ENCODE measurements around the gene SPINDOC. TPM values are rescaled to one million over a fixed set of nuclear protein-coding genes. Genes with fewer than 3 reads are reported as not detected.

SPINDOC gene
- total RNA-seq, 1 donor from 2014 or later, result 14.3 TPM

DNA sequence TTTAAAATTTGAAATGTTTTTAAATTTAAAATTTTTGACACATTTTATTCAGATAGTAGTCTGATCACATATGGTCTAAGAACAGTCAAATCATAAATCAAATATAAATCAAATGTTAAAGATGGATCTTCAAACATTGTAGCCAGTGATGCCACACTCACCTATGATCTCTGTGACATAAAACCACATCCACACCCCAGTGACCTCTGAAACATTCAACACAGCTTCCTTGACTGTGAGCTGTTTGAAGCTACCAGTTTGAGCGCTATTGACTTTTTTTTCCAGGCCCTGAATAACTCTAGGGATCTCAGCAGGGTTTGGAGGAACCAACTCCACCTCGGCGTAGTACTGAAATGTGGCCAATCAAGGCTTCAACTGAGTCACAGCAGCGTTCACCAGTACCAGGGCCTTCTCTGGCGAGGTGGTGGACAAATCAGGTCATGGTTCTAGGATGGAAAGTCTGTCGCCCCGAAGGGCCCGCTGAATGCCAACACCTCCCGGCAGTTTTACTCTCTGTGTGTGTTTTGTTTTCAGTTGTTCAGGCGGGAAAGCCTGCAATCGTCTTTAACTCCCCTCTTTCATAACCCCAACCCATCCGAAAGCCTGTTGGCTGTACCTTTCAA is 21.4 kb downstream of the SPINDOC start:
- DNase-seq, result no peak

DNA sequence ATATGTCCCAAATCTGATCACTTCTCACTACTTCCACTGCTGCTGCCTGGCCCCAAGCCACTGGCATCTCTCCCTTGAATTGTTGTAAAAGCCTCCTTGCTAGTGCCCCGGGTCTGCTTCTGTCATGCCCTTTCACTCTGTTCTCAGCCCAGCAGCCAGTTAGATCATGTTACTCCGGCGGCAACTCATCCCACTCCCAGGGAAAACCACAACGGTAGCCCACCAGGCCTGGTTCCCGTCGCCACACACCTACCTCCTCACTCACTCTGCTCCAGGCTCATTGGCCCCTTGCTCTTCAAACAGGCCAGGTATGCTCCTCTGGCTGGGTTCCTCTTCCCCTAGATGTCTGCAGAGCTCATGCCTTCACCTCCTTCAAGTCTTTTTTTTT is 21.9 kb downstream of the SPINDOC start:
- no peak for DNase-seq

DNA sequence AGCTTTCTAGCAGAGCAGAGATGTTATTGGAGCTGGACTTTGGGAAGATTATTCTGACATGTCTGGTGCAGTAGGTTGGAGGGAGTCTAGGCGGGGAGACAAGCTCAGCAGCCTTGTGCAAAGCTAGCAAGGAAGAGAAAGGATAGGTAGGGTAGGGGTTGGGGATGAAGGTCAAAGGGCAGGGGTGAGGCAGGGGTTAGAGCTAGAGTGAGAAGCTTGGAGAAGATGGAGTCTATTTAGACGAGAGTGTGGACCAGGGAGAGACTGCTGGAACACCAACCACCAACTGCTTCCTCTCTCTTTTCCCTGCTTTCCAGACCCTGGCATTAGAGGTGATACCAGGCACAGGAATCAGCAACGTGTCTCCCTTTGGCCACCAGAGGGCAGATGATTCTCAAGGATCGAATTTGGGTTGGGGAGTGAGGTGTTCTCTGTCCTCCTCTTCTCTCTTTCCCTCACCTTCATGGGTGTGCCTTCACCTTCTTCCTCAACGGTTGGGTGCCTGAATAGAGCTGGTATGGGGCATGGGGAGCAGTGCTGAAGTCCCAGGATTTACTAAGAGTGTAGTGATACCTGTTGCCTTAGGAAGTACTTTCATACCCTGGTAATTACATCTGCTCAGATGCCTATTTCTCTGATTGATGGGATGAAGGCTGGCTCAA is 23.9 kb downstream of the SPINDOC start:
- DNase-seq, result peak; percentile 86

DNA sequence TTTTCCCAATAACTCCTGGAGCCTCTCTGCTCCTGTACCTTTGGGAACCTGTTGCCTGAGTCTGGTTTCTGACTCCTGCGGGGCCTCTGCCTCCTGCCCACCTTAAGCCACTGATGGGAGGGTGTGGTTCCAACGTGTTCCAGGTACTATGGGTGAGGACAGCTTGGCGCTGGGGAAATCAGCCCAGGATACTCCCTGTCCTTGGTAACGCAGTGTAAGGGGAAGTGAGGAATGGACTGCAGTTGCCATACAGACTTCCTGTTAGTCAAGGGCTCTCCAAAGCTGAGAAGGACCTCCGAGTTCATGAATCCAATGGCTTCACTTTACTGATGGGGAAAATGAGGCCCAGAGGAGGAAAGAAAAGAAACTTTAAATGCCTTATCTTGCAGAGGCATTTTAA is 24.5 kb downstream of the SPINDOC start:
- DNase-seq, result peak; percentile 63

DNA sequence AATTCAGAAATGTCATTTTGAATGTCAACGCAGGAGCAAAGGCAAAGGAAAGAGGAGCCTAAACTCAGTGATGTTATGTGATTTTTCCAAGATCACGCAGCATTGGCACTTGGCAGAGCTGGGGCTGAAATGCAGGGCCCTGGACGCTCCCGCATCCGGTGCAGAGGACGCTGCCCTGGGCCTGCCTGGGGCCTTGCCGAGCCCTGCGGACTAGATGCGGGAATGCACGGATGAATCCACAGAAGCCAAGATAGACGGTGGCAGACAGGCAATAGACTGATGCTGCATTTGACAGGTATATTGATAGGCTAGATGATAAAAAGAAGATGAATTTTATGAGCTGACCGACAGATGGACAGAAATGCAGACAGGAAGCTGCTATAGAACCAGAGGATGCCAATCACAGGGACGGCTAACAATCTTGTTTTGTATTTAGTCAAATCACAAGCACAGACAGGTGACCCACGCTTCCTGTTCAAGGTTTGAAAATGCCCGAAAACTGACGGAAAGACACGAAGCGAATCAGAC is 25.0 kb downstream of the SPINDOC start:
- no peak for DNase-seq

DNA sequence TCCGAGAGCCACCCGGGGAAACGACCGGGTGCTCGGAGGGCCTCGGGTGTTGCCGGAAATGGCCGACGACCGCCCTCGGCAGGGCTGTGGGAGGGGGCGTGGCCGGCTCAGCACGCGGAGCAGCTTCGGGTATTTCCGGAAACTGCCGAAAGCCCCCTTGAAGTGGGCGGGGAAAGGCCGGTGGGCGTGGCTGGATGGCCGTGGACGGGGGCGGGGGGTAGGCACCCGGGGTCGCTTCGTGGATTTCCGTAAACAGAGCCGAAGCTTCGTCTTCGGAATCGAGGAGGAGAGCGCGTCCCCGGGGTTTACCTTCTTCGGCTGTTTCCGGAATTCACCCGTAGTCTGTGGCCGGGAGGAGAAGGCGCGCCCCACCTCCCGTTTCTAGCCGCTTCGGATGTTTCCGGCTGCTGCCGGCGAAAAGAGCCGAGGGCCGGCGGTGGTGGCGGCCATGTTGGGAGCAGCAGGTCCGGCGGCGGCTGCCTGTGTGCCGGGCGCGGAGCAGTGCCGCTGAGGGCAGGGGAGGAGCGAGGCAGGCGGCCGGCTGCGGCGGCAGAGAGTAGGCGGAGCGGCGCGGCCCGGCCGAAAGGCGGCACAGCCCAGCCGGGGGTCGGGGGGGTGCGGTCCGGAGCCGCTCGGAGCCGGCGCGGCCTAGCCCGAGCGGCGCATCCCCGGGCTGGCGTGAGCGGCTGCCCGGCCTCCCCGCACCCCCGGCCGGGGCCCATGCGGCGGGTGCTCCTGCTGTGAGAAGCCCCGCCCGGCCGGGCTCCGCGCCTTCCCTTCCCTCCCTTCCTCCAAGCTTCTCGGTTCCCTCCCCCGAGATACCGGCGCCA is 25.6 kb downstream of the SPINDOC start, which contains the start of gene MARK2:
TSS of gene MARK2 (plus strand) at position 433 of the 830 bp plus-strand sequence. CDS start at position 830, 397 bp downstream.
- DNase-seq, result peak; percentile 98

DNA sequence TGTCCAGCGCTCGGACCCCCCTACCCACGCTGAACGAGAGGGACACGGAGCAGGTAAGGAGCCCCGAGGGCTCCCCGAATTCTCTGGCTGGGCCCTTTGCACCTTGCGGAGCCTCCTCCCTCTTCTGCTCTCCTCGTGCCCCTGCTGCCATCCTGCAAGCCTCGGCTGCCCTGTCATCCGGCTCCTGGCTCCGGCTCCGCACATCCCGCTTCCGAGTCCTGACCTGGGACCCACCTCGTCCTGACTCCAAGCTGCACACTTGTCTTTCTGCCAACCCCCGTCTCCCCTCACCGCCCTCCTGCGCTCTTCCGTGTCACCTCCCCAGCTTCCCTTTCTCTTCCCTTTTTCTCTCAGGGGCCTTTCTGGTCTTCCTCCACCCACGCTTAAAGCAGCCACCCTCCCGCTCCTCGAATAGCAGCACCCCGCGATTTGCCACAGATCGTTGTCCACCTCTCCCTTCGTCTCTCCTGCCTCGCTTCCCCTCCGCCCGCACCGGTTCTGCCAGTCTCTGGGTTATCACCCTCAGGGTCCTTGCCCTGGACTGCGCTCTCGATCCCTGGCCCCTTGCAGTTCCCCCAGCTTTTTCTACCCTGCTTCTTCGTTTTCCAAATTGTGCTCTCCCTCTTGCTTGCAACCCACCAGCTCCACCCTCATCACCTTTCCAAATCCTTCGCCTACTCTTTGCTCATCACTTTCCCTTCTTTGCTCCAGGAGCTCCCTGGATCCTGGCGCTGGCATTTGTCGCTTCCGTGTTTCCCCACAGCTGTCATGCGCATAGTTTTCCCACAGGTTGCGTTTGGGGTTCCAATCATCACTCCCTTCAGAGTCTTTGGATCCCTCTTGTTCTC is 26.5 kb downstream of the SPINDOC start:
- DNase-seq, result peak; percentile 41

DNA sequence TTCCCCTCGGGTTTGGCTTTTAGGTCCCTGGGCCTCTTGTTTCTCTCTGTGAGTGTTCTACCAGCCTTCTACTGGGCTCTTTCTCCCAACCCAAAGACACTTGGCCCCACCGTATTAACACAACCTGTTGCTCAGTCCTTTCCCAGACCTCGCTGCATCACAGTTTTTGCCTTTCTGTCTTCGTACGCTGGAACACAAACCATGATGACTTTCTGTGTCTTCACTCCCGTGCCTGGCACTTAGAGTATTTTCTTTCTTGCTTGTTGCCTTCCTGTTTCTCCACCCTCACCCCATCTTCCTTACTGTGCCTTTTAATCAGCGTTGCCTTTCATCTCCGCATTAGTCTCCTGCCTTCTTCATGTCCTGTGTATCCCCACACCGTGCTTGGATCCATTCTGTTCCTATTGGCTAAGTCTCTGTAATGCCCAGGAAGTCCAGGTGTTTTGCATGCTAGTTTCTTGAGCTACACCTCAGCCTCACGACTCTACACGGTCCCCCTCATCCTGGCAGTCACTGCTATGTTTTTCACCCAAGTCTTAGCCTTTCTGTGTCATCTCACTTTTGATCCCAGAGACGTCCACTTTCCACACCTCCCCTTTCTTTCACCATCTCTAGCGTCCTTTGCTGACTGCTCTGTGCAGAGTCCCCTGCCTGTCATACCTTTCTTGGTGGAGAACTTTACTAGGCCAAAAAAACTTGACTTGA is 27.3 kb downstream of the SPINDOC start:
- DNase-seq, result peak; percentile 18

DNA sequence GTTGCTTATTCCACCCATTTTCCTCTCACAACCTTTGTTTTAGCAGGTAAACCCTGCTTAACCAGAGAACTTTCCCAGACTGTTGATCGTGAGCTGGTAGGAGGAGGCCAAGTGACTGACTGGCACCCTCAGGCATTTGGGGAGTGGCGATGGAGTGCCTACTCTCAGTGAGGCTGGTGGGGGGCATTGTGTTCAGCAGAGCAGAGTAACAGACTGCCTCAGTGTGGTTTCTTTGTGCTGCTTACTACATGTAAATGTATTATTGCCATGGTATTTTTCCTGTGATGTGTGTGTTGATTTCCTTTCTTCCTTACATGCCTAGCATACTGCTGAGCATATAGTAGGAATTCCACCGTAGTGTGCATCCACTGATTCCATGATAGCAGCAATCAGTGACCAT is 28.3 kb downstream of the SPINDOC start:
- peak; percentile 42 for DNase-seq

DNA sequence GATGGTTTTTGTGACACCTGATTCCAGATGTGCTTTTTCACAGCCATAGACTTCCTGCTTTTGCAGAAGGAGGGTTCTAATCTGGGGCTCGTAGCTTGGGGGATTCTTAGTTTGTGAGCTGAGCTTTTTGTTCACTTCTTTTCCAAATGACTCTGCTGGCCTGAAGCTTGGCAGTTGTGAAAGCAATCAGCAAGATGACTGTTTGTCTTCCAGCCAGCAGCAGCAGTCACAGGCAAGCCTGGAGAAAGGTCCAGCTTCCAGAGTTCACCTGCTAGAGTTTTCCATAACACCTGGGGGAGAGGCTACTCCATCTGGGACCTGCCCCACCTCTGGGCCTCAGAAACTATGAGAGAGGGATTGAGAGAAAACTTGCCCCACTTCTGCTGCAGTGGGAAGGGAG is 29.8 kb downstream of the SPINDOC start:
- no peak for DNase-seq

DNA sequence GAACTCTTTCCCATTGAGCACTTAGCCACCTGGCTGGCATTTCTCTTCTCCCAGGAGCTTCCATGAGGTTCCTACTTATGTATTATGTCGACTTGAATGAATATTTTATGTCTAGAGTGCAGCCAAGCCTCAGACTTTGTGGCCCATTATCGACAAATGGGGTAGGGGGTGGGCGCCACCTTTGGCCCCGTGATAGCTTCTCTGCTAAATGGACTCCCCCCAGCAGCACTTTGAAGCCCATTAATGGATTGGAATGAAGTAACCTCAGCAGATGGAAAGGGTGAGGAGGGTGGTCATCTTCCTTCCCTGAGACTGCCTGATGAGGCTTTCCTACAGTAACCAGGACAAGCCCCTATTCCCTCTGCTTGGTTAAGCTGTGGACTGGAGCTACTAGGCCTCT is 31.6 kb downstream of the SPINDOC start:
- DNase-seq, result no peak

DNA sequence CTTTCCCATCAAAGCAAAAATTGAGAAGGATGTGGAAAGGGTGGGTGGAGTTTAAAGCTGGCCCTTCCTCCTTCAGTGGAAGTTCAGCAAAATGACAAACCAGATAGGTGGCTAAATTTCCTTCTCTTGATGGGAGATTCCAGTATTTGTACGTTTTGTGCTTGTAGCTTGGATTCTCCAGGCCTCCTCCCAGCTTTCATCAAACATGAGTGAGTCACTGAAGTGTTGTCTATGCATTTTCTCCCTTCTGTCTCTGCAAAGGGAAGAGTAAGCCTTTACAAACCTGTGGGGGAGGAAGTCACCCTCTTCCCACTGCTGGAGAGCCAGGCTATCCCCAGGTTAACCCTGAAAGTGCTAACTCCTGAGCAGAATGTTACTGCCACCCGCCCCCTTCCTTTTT is 32.0 kb downstream of the SPINDOC start:
- DNase-seq, result peak; percentile 25

DNA sequence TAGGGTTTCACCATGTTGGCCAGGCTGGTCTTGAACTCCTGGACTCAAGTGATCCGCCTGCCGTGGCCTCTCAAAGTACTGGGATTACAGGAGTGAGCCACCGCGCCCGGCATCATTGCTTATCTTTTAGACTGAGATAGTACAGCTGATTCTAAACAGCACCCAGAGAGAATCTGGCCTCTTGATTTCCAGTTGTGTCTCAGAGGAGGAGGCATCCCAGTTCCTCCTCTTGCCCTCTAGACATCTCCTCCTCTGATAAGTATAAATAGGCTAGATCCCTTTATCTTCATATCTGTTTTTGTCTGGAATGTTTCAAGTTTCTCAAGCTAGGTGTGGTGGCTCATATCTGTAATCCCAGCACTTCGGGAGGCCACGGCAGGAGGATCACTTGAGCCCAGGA is 32.7 kb downstream of the SPINDOC start:
- DNase-seq, result no peak

DNA sequence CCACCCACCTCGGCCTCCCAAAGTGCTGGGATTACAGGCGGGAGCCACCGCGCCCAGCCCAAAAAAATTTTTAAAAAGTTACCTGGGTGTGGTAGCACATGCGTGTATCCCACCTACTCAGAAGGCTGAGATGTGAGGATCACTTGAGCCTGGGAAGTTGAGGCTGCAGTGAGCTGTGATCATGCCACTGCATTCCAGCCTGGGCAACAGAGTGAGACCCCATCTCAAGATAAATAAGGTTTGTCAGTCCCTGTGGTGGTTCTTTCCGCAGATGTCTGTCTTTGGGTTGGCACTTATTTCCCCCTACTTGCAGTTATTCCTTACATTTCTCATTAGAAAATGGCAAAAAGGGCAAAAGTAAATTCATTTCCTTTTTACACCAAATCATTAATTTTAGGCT is 33.6 kb downstream of the SPINDOC start:
- DNase-seq, result no peak

DNA sequence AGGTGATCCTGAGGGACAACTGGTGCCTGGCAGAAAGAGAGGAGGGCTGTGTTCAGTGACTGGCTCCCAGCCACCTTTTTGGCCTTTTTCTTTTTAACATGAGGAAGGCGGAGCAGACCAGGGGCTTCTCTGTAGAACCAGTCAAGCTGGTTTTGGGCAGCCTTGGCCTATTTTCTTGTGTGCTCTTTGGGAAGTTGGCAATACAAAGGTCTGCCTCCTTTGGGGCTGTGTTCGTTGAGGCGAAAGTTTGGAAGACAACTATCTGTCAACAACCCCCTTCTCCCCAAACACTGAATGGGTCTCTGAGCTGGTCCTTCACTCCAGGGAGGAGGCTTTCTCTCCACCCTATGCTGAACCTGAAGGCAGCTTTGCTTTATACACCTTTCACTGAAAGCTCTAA is 34.1 kb downstream of the SPINDOC start:
- no peak for DNase-seq

DNA sequence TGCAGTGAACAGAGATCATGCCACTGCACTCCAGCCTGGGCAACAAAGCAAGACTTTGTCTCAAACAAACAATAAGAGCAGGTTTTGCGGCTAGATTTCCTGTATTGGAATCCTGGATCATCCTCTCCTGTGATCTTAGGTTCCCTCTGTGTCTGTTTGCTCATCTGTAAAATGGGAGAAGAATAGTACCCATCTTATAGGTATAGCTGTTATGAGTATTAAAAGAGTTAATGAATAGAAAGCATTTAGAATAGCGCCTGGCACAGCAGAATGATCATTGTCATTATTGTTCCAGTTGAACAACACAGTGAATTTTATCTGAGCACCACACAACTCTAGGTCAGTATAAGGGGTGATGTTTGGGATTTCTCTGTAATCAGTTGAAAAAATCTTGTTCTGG is 36.4 kb downstream of the SPINDOC start:
- no peak for DNase-seq

DNA sequence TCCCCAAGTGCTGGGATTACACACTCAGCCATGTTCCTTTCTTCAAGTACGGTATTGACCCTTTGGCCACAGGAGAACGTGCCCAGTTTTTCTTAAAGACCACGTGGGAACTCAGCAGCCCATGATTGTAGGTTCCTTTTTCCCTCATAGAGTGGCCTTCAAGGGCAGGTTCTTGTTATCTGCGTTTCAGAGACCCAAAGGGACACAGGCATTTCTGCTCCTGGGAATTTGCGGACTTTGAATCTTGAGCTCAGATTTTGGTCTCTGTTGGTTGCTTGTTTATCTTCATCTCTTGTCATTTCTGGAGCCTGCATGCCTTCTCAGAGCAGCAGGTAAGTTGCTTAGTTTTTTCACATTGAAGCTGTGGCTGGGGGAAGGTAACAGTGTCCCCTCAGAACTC is 37.7 kb downstream of the SPINDOC start:
- DNase-seq, result no peak

DNA sequence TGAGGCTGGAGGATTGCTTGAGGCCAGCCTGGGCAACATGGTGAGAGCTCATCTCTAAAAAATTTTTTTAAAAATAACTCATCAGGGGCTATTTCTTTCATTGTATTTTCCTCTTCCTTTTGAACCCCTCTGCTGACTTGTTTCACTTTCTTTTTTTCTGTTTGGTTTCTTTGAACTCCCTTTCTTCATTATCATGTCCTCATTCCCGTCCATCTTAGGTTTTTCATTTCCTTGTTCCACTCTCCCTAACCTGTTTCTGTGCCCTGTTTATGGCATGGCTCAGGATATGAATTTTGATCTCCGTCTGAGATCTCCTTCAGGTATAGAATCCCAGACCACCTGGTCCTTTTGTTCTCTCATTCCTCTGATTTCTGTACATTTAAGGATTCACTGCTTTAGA is 38.1 kb downstream of the SPINDOC start:
- DNase-seq, result no peak

DNA sequence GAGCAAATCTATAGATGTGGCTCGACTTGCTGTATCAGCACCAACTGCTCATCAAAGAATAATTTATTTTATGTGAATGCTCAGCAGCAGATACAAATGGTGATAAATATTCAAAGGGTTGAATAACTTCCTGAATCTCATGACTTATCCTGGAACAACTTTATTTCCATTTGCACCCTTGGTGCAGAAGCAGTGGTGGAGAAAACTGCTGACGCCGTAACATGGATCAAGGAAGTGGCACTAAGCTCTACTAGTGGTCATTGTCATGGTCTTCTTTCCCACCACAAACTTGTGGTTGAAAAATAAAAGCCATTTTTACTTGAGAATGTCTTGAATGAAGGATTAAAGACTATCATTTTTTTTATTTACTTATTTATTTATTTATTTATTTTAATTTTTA is 40.2 kb downstream of the SPINDOC start:
- DNase-seq, result no peak

DNA sequence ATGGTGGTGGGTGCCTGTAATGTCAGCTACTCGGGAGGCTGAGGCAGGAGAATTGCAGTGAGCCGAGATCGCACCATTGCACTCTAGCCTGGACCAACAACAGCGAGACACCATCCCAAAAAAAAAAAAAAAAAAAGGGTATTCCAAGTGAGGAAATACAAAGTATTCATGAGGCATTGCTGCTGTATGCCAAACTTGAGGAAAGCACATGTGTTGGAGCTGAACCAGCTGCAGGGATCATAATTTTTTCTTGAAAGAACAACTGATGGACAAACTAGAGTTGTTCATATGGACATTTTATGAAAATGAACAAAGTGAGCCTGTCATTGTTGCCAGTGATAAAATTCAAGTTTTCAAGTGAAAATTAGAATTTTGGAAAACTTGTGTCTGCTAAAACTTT is 41.4 kb downstream of the SPINDOC start:
- no peak for DNase-seq

DNA sequence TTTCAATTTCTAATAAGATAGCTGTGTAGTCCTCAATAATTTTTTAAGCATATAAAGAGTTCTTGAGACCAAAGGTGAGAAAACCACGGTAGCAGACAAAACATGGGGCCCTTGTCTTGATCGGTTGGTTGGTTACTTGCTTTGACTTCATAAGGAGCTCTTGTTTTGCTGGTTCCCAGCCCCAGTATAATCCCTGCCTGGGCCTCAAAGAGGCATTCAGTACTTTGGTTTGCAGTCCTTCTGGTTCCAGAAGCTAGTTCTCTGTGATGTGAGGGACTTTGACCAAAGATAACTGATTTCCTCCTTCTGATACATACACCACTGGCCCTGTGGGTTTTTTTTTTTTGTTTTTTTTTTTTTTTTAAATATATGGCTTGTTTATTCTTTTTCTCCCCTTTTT is 42.7 kb downstream of the SPINDOC start:
- DNase-seq, result no peak
